ENCODE measurements around the gene MAOA.

DNA sequence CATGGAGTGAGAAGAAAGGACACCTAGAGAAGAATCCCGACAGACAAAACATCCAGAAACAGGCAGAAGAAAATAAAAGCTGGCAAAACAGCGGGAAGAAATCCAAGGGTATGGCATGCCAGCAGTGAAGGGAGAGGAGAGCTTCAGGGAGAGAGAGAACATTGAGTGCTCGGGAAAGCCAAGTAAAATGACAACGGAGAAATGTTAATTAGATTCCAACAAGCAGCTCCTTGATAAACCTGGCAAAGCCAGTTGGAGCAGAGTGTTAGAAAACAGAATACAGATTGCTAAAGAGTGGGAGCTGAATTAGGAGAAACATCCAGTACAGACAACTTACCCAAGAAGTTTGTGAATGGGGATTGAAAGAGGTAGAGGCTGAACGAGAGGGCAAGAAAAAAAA, 40.4 kb upstream of the MAOA start:
- TF ChIP-seq ARNT (IDR thresholded peaks at IDR 0.05): no peak
- no peak for TF ChIP-seq BHLHE40 (IDR thresholded peaks at IDR 0.05; ENCODE audit: borderline replicate concordance)
- TF ChIP-seq LEF1 (IDR thresholded peaks at IDR 0.05; ENCODE audit: borderline replicate concordance): no peak
- no peak for TF ChIP-seq TARDBP (IDR thresholded peaks at IDR 0.05)
- TF ChIP-seq SUZ12 (IDR thresholded peaks at IDR 0.05): no peak
- TF ChIP-seq ZNF384 (IDR thresholded peaks at IDR 0.05): no peak
- no peak for TF ChIP-seq SP1 (IDR thresholded peaks at IDR 0.05)
- TF ChIP-seq FOXM1 (IDR thresholded peaks at IDR 0.05; ENCODE audit: borderline replicate concordance): no peak

Data from HEK293T (cell line).